ENCODE results near the gene ZNF746.
"Not testable (repeated sequence)": the region's sequence is repeated elsewhere in the genome, so short reads cannot be mapped to it uniquely, and the experiment has no call there.

The ZNF746 gene

GRCh38 chr7:149459540-149460452 lies 37.8 kb downstream of the ZNF746 start:
- no peak for DNase-seq (ENCODE audit: low read depth)

- no peak for DNase-seq (ENCODE audit: low read depth)
These were observed 38.4 kb downstream of the ZNF746 start for GRCh38 chr7:149459201-149459539.

GRCh38 chr7:149458235-149458634 lies 39.4 kb downstream of the ZNF746 start:
- DNase-seq (ENCODE audit: low read depth): no peak

- DNase-seq (ENCODE audit: low read depth): no peak
These were observed 39.8 kb downstream of the ZNF746 start for GRCh38 chr7:149457766-149458165.

- DNase-seq (ENCODE audit: low read depth): no peak
These were observed 40.8 kb downstream of the ZNF746 start for GRCh38 chr7:149456506-149457421.

GRCh38 chr7:149455175-149455950 lies 42.2 kb downstream of the ZNF746 start:
- DNase-seq (ENCODE audit: low read depth): no peak

GRCh38 chr7:149454750-149455149 lies 42.9 kb downstream of the ZNF746 start:
- no peak for DNase-seq (ENCODE audit: low read depth)

GRCh38 chr7:149454006-149454405 lies 43.6 kb downstream of the ZNF746 start:
- no peak for DNase-seq (ENCODE audit: low read depth)

GRCh38 chr7:149450821-149451220 lies 46.8 kb downstream of the ZNF746 start:
- DNase-seq (ENCODE audit: low read depth): no peak

GRCh38 chr7:149449897-149450296 lies 47.7 kb downstream of the ZNF746 start:
- no peak for DNase-seq (ENCODE audit: low read depth)

GRCh38 chr7:149448961-149449360 lies 48.6 kb downstream of the ZNF746 start:
- no peak for DNase-seq (ENCODE audit: low read depth)

GRCh38 chr7:149446026-149446425 lies 51.6 kb downstream of the ZNF746 start:
- DNase-seq (ENCODE audit: low read depth): not testable (repeated sequence)

GRCh38 chr7:149444287-149444686 lies 53.3 kb downstream of the ZNF746 start:
- DNase-seq (ENCODE audit: low read depth): no peak

GRCh38 chr7:149443523-149443922 lies 54.1 kb downstream of the ZNF746 start:
- DNase-seq (ENCODE audit: low read depth): no peak

- DNase-seq (ENCODE audit: low read depth): no peak
These were observed 54.7 kb downstream of the ZNF746 start for GRCh38 chr7:149442924-149443323.

- DNase-seq (ENCODE audit: low read depth): no peak
These were observed 57.4 kb downstream of the ZNF746 start for GRCh38 chr7:149440222-149440621.

GRCh38 chr7:149436358-149436757 lies 61.3 kb downstream of the ZNF746 start:
- no peak for DNase-seq (ENCODE audit: low read depth)

GRCh38 chr7:149433124-149433523 lies 64.5 kb downstream of the ZNF746 start:
- DNase-seq (ENCODE audit: low read depth): no peak

- no peak for DNase-seq (ENCODE audit: low read depth)
These were observed 65.4 kb downstream of the ZNF746 start for GRCh38 chr7:149432121-149432691.

- DNase-seq (ENCODE audit: low read depth): no peak
These were observed 66.0 kb downstream of the ZNF746 start for GRCh38 chr7:149431486-149432120.

GRCh38 chr7:149430192-149430591 lies 67.4 kb downstream of the ZNF746 start:
- DNase-seq (ENCODE audit: low read depth): no peak

Measured in stromal cell of bone marrow (primary cell).